GM03348 (cell line): ENCODE data around the gene GOLGA2.

Experiments
- DNase-seq: peaks from one replicate; pipeline ENCODE4 v3.0.0; 2012; ENCODE audit warnings: low spot score

Gene GOLGA2

DNA sequence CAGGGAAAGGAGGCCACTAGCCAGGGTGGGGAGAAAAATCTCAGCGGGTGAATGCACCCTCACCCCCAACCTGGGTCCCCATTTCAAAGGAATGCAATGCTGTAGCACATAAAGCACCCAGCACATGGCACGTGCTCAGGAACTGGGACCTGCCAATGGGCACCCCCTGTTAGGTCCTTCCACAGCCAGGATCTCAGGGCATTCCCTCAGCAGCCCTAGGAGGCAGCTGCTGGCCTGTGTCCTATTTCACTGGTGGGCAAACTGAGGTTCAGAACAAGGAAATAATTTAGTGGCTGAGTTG lies 63.9 kb downstream of the GOLGA2 start:
- DNase-seq = no peak

DNA sequence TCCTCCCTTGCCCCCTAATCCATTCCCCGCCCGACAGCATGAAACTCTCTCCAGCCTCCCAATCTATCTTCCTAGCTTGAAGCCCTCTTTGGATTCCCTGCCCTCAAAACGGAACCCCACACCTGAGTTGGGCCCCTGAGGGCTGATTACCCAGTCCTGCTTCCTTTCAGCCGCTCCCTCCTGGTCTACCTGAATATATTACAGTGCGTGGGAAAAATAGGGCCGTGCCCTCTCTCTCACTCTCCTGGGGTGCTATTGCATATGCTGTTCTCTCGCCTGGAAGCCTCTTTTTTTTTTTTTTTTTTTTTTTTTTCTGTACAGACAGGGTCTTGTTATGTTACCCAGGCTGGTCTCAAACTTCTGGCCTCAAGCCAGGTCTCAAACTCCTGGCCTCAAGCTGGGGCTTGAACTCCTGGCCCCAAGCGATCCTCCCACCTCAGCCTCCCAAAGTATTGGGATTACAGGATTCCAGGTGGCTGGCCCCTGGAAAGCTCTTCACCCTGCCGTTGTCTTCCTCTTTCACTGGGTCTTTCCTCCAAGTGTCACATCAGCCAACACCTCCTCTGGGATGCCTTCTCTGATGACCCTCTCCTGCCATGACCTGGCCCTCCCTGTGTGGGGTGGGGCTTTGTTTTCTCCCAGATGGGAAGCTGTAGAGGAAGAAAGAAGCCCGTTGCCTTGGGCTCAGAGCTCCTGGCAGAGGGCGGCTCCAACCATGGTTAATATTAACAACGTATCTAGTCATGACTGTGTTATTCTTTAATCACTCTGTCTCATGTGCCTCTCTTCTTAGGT lies 64.4 kb downstream of the GOLGA2 start:
- DNase-seq = no peak

DNA sequence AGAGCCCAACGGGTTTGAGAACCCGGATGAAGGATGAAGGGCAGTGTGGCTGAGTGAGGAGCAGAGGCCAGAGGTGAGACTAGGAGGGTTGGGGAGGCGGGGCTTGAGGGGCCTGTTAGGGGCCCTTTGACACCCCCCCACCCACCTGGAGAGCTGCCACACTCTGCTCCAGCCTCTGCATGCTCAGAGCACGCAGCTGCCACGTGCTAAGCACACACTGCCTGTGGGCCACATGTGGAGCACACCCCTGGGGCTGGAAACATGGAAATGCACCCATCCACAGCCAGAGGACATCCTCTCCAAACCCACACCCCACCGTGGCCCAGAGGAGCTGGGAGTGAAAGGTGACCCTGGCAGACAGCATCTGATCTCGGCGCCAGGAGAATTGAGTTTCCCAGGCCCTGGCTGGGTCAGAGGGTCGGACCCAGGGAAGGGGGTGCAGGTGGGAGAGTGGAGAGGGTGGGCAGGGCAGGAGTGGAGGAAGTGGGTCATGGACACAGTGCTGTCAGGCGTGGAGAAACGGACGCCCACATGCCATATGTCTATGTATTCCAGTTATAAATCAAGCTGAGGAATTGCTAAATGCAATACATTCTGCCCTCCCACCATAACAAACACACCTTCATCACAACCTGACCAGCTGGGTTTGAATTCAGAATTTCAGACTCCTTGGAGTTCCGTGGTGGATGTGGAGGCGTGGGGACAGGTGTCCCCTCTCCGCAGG lies 66.7 kb downstream of the GOLGA2 start:
- no peak for DNase-seq

- DNase-seq = no peak
These were observed 67.4 kb downstream of the GOLGA2 start for GRCh38 chr9:128208386-128208785.

DNA sequence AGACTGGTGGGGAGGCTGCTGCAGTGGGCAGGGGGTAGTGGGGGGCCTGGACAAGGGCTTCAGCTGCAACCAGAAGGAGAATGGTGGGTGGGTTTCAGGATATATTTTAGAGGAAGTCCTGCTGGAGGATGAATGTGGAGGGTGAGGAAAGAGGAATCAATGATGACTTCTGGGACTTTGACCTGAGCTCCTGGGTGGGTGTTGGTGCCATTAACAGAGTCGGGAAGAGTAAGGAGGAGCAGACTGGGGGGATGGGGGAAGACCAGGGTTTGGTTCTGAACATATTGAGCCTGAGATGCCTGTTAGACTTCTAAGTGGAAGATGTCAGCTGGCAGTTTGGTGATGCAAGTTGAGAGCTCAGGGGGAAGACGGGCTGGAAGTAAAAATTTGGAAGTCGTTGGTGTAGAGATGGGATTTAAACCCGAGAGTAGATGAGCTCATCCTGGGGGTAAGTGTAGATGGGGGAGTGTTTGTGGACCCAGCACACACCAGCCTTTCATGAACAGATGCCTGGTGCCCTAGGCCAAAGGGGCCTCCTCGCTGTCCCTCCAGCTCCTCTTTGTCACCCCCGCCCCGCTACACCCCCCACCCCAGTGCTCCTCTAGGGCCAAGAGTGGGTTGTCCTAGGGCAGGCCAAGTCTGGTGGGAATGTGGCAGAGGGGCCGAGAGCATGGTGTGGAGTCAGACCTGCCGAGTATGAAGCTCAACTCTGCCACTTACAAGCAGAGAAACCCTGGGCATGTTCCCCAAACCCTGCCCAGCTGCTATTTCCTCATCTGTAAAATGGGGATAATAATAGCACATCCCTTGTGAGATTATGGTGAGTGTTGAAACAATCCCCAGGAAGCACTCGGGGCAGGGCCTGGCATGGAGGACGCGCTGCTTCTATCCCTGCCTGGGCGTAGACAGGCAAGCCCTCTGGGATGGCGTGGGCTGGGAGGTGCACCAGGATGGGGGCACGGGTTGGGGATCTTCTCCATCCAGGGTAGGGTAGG lies 68.6 kb downstream of the GOLGA2 start:
- no peak for DNase-seq

GRCh38 chr9:128206484-128206883 lies 69.3 kb downstream of the GOLGA2 start:
- no peak for DNase-seq
